Dedifferentiated amniotic fluid mesenchymal stem cell (primary cell): Measurements from ENCODE around the gene SEMA4D.

Experiments
- DNase-seq: peaks from one replicate; pipeline ENCODE4 v3.0.0-alpha.2; 2016; ENCODE audit errors: extremely low spot score

SEMA4D gene

DNA sequence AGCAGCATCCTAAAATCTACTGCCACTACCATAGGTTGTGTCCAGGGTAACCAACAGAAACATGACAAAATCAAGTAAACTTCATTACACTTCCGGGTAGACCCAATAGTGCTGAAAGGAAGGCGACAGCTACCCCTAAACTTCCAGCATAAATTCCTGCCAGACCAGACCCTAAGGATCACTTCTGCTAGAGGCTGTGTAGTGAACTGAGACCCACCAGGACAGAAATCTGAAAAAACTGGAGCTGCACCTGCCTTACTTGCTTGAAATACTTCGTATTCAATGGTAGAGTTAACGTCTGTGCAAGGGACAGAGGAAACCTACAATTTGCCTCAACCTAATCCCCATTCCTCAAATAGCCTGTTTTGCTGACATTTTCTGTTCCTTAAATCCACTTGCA is 180.6 kb downstream of the SEMA4D start:
- DNase-seq = no peak

DNA sequence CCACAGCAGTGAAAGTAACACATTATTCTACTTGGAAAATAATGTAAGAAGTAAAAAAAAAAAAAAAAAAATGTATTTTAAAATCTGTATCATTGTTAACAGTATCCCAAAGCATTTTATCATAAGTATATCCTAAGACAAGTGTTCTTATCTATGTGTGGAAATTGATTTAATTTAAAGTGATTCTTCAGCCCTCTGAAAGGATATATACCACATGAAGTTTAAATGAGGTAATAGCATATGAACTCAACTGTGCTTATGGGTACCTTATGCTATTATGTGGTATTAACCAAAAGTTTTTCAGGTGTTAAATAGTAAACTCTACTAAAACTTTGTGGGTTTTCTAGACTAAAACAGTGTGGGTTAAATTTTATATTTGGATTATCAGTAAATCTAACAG is 182.4 kb downstream of the SEMA4D start:
- no peak for DNase-seq

DNA sequence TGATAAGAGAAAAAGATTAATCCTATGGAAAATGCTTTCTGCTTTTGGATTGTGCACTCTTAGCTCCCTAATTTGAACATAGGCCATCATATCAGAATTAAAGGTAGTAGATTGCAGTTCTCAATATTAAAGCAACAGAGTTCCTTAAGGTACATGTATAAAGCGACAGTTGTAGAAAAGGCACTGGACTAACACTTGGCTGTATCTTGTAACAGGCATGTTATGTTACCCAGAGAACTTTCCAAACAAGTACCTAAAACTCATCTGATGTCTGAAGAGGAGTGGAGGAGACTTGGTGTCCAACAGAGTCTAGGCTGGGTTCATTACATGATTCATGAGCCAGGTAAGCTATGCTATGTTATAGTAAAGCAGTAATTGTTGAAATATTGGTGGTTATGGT is 183.0 kb downstream of the SEMA4D start:
- no peak for DNase-seq

DNA sequence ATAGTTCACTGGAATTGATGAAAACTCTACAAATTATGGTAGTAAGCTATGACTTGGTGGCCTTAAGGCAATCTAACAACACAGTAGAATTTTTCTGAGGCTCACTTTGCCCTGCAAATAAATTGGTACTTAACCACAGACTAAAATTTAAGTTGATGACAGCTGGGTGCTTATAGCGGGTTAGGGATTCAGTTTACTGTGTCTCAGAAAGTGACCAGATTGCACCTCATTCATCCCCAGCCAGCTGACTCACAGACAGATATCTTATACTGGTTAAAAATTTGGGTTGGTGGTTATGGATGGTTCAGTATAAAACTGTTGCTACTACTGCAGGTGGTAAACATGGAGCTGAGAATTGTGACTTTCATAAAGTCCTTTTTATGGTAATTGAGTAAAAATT is 184.1 kb downstream of the SEMA4D start:
- no peak for DNase-seq

DNA sequence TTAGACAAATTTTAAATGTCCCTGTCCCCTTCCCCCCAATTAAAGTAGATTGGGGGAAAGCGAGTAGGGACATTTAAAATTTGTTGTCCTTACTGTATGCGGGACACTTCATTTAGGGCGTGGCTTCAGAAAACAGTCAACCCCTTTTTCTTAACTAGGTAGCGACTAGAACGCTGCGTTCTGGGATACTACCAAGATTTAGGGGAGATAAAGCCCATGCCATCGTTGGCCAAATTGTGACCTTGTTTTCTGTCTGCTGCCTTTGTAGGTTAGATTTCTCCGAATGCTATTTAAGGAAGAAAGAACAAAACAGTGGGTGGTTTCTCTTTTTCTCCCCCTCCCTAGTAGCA is 185.7 kb downstream of the SEMA4D start:
- DNase-seq = peak; percentile 17

DNA sequence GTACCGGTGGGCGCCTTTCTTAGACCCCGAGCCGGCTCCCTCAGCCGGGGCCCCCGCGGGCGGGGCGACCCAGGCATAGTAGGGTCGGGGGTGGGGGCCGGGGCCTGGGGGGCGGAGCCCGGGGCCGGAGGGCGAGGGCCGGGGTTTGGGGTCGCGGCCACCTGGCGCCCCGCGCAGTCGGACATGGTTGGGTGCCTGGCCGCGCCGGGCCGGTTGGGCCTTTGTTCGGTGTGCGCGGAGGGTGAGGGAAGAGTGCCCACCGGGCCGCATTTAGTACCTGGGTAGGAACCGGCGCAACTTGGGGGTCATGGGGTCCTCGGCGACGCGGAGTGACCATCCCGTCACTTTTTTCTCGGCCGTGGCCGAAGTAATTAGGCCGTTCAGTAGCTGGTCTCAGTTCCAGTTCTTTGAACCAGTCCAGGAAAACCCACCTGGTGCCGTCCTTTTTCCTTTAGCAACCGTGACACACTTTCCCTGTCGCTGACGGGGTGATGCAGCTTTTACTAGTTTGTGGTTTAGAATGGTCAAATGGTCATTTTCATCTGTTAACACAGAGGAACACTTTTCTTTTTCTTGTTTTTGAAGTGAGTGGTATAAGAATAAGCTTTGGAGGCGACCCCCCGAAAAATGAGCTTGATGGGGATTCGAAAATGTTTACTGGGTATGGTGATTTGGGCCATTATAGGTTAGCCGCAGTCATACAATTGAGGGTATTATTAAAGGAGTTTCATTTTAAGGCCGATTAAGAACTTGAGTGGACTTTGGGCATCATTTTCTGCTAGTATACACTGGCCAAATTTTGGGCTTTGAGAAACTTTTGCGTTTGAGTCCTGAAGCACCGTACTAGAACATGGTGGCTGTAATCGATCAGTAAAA is 186.3 kb downstream of the SEMA4D start:
- no peak for DNase-seq
